Naive B cell (primary cell): ENCODE results near the gene TIFAB. TPM values are rescaled to one million over a fixed set of nuclear protein-coding genes. Genes with fewer than 3 reads are reported as not detected.

Source experiments
- ATAC-seq, 2 donors: fragments of 150-1000 bp; cut with Tn5 transposase; 2 replicates each; pipeline ENCODE4 v1.10.0; 2021; ENCODE audit warnings: low read depth in 2 of 2, mild to moderate bottlenecking in 2 of 2, moderate library complexity in 2 of 2
- DNase-seq: peaks from one replicate; pipeline ENCODE4 v3.0.0; 2022
- H3K27ac Mint-ChIP-seq, 6 donors: one replicate each; pipeline ENCODE4 v1.8.0; 2020 to 2022; ENCODE audit warnings: mild to moderate bottlenecking in 6 of 6, mixed read lengths in 6 of 6, moderate library complexity in 5 of 6, inconsistent platforms in 2 of 6
- H3K27me3 Mint-ChIP-seq, 3 donors: one replicate each; pipeline ENCODE4 v1.8.0; 2021 to 2022; ENCODE audit warnings: mixed read lengths in 3 of 3, mild to moderate bottlenecking in 1 of 3
- H3K36me3 Mint-ChIP-seq, 2 donors: one replicate each; pipeline ENCODE4 v1.8.0; 2020 to 2022; ENCODE audit warnings: mixed read lengths in 2 of 2, inconsistent platforms in 1 of 2, mild to moderate bottlenecking in 1 of 2
- H3K4me1 Mint-ChIP-seq, 3 donors: one replicate each; pipeline ENCODE4 v1.8.0; 2020 to 2022; ENCODE audit warnings: mixed read lengths in 3 of 3, inconsistent platforms in 1 of 3, mild to moderate bottlenecking in 1 of 3, moderate library complexity in 1 of 3
- H3K4me3 Mint-ChIP-seq, 8 donors: one replicate each; pipeline ENCODE4 v1.8.0; 2020 to 2022; ENCODE audit warnings: mild to moderate bottlenecking in 8 of 8, mixed read lengths in 8 of 8, moderate library complexity in 8 of 8, inconsistent platforms in 2 of 8
- H3K9me3 Mint-ChIP-seq, 7 donors: one replicate each; pipeline ENCODE4 v1.8.0; 2020 to 2022; ENCODE audit warnings: mixed read lengths in 7 of 7, mild to moderate bottlenecking in 5 of 7, inconsistent platforms in 2 of 7, moderate library complexity in 1 of 7
- polyA plus RNA-seq, 6 donors: library from polyadenylated mRNA; unstranded; fragments of 300-500 nt; fragmentation: Illumina TruSeq; gene quantifications; one replicate each; pipeline ENCODE4 v1.2.3, GENCODE V29; 2021; ENCODE audit warnings: low read depth in 6 of 6

The TIFAB gene
- polyA plus RNA-seq, 6 donors from 2014 or later = not detected

DNA sequence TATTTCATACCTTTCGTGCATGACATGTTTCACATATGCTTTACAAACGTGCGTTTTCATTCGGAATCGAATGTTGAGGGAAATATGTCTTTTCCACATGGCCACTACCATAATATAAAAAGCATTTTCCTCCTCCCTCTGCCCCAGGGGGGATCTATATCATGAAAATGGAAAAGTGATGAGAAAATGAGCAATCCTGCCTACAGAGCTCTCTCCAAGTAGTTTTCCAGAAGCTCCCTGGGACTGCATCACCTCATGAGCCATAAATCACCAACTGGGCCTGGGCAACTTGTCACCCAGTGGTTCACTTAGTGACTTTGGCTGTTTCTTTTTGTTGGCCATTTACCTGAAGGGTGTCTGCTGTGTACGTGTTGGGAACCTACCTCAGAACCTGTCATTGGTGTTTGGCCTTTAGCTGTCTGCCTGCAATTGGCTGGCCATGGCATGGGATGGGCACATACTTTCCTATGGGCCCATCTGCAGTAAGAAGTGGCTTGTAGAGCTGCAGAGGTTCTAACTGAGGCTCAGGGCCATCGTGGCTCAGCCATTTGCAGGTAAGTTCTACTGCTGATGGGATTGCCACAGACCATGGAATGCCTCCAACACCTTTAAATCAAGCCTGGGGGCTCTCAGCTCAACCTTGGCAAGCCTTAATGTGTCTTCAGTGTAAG, 9.5 kb upstream of the TIFAB start:
- Mint-ChIP-seq H3K4me1 (peaks cover 5 to 18% (median 13%) of the 10 kb centered on the region in 3 donors), H3K27me3 (peaks cover 29 to 50% (median 47%) of the 10 kb centered on the region in 3 donors), H3K27ac (no peak overlapping the region)

DNA sequence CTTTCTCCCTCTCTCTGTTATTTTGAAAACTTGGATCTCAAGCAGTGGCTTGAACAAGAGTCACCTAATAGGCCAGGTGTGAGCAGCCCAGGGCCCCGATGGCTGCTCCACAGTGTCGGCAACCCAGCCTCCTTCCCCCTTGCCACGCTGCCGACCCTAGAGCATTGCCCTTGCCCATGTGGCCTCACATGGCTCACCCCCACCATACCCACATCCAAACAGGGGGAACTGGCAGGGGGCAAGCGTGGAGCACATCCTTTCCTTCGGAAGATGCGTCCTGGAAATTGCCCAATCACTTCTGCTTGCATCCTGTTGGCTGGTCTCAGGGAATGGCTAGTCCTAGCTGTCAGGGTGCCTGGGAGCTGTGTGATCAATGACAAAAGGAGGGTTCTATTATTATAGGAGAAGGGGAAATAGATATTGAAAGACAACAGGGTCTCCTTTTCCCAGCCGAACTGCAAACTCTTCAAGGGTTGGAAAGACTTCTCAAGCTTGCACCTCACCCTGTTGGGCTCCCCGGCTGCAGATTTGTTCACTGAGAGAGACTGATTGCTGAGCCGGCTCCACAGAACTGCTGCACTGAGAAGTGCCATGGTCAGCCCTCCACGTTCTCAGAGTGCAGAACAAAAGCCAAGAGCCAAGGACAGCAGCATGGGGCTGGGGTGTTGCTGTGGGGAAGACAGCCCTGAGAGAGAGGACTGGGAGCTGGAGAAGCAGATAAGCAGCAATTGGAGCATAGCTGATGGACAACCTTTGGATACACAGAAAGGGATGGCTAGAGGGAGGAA, 8.3 kb upstream of the TIFAB start:
- ATAC-seq (no peak), DNase-seq (no peak)
- Mint-ChIP-seq H3K4me3 (no peak overlapping the region), H3K27me3 (peaks cover 22 to 43% (median 41%) of the 10 kb centered on the region in 3 donors), H3K36me3 (no peaks in the 10 kb centered on the region), H3K27ac (no peak overlapping the region), H3K4me1 (peaks cover 5 to 10% (median 6%) of the 10 kb centered on the region in 3 donors), H3K9me3 (no peaks in the 10 kb centered on the region)

More for the DNA sequence above, 9.5 kb upstream of the TIFAB start:
- Mint-ChIP-seq H3K9me3 (no peaks in the 10 kb centered on the region), H3K4me3 (no peak overlapping the region), H3K36me3 (no peaks in the 10 kb centered on the region)
- no peak for ATAC-seq
- DNase-seq = no peak

DNA sequence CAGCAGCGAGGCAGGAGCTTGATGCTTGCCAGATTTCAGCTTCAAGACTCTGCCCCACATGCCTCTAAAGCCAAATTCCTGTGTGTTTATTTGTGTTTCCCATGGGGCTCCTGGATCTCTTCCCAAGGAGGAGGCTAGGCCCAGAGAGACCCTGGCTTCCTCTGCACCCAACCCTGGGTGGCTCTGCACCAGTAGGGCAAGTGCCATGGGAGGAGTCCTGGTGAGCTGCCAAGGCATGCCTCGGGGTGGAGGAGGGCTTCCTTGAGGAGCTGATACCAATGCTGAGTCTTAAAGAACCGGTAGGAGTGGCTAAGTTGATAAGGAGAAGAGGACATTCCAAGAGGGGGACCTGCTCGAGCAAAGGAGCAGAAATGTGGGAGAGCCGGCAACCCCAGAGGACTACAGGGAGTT, 6.8 kb upstream of the TIFAB start:
- ATAC-seq (no peak), DNase-seq (no peak)
- Mint-ChIP-seq H3K4me1 (peaks cover 4 to 6% (median 5%) of the 10 kb centered on the region in 3 donors), H3K27ac (no peak overlapping the region), H3K27me3 (peaks cover 19 to 32% (median 28%) of the 10 kb centered on the region in 3 donors), H3K36me3 (no peaks in the 10 kb centered on the region), H3K4me3 (no peak overlapping the region), H3K9me3 (no peaks in the 10 kb centered on the region)

DNA sequence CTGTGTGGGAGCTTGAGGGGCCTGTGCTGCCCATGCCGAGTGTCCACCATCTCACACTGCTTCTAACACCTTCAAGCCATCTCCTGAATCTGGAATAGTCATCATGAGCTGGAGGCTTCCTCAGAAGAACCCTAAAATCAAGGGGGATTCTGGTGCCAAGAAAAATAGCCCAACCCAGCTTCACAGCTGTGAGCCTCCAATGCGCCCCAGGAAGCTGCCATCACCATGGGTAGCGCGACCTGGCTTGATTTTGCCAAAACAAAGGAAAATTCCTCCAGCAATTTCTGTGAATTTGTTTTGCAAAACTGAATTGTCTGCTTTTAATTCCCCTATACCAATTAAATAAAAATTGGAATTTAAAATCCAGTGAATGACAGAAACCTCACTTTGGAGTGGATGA, 6.2 kb upstream of the TIFAB start:
- no peaks in the 10 kb centered on the region for H3K9me3 Mint-ChIP-seq
- DNase-seq = no peak
- H3K4me1 Mint-ChIP-seq = peaks cover 4 to 6% (median 5%) of the 10 kb centered on the region in 3 donors
- ATAC-seq = no peak
- H3K4me3 Mint-ChIP-seq = no peak overlapping the region
- H3K36me3 Mint-ChIP-seq = no peaks in the 10 kb centered on the region
- H3K27me3 Mint-ChIP-seq = peaks cover 14 to 27% (median 22%) of the 10 kb centered on the region in 3 donors
- H3K27ac Mint-ChIP-seq = no peak overlapping the region

DNA sequence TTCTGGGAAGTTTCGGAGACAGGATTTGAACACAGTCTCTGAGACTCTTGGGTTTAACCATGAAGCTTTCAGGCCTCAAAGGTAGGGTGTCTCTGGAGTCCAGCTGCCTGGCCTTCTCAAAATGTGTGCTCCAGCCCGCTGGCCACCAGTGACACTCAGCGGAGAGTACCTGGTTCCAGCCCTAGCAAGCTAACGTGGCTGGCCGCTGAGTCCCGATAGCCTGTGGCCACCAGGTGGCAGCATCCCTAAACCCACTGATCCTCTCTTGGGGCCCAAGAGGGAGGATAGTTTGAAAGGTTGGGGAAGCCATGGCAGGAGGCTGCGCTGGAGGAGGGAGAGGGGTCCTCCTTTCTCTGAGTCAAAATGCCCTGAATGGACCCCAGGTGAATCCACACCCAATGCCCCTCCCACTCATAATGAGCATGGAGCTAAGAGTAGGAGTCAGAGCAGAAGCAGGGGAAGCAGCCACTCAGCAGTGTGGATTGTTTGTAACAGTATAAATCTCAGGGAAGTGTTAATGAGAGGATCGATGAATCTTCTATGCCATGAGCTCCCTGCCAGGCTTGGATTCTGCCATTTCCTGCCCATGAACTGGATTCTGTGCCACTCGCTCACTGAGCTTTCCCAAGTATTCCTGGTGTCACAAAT, 5.4 kb upstream of the TIFAB start:
- Mint-ChIP-seq H3K27ac (no peak overlapping the region), H3K4me1 (peaks cover 3 to 5% (median 4%) of the 10 kb centered on the region in 3 donors), H3K27me3 (peaks cover 13 to 25% (median 15%) of the 10 kb centered on the region in 3 donors), H3K9me3 (no peaks in the 10 kb centered on the region), H3K36me3 (no peaks in the 10 kb centered on the region), H3K4me3 (no peak overlapping the region)
- peak; percentile 48 to 65 for ATAC-seq
- DNase-seq = no peak

DNA sequence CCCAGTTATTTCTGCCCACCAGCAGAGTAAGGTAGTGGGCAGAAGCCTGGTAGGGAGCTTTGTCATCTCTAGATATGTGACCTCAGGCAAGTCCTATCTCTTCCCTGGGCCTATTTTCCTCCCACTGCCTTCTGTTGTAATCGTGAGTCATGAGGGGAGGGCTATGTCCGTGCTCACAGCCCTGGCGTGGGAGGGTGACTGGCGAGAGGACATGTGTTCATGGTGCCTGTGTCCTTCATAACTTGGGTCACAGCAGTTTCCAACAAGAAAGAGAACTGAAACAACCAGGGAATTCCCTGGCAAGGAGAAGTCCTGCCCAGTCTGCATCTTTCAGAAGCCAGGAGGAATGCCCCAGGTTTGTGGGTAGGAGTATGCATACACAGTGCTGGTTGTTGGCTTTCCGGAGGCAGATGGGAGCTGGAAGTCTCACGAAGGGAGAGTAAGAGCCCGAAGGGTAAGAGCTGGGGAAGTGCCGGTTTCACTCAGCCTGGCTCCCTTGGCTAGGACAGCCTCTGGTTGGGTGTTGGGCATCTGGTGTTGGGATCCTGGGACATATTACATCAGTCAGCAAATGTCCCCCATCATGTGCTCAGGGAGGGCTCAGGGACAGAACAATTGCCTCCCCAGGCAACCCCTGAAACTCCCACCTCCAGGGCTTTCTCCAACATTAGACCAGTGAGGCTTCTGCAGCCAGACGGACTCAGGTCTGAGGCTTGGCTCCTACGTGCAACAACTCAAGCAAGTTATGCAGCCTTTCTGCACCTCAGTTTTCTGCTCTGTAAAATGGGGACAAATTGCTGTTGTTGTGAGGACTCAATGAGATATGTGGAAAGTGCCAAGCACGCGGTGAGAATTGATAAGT, 4.3 kb upstream of the TIFAB start:
- no peak for DNase-seq
- peaks cover 9 to 25% (median 15%) of the 10 kb centered on the region in 3 donors for H3K27me3 Mint-ChIP-seq
- H3K27ac Mint-ChIP-seq = no peak overlapping the region
- ATAC-seq = no peak
- peaks cover 0 to 8% (median 6%) of the 10 kb centered on the region in 3 donors for H3K4me1 Mint-ChIP-seq
- H3K9me3 Mint-ChIP-seq = peaks cover 0 to 2% (median 0%) of the 10 kb centered on the region in 7 donors
- peak overlapping the region in 1 of 8 donors; percentile 15 for H3K4me3 Mint-ChIP-seq
- no peaks in the 10 kb centered on the region for H3K36me3 Mint-ChIP-seq

DNA sequence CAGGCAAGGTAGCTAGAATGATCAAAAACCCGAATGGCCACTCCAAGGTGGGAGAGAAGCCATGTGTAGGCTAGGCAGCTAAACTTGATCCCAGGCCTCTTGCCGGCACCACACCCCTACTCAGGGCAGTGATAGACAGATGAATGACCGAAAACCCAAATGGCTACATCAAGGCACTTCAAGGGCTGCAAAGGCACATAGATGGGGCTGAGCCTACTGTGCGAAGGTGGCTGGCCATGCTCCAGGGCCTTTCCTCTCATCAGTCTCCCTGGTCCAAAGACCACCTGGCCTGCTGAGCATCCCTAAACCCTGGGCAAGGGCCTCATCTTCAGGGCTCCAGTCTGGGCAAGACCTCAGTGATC, 3.7 kb upstream of the TIFAB start:
- no peak for ATAC-seq
- no peaks in the 10 kb centered on the region for H3K36me3 Mint-ChIP-seq
- H3K27me3 Mint-ChIP-seq = peaks cover 6 to 25% (median 15%) of the 10 kb centered on the region in 3 donors
- H3K4me1 Mint-ChIP-seq = peaks cover 2 to 8% (median 6%) of the 10 kb centered on the region in 3 donors
- H3K27ac Mint-ChIP-seq = no peak overlapping the region
- no peak for DNase-seq
- H3K9me3 Mint-ChIP-seq = peaks cover 0 to 2% (median 0%) of the 10 kb centered on the region in 7 donors
- no peak overlapping the region for H3K4me3 Mint-ChIP-seq

DNA sequence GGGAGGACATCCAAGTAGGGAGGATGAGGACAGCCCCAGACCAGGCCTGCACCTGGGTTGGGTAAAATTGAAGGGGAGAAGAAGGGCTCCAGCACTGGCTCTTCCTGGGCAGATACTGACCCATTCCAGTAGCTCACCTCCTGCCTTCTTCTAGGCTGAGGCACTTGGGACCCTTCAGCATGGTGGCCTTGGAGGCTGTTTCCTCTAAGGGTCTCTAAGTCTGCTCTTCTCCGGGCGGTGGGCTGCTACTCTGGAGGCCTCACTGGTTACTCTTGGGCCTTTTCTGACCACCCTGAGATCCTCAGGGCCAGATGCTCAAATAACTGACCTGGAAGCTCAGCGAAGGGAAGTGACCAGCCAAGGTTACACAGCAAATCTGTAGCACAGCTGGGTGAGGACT, 2.8 kb upstream of the TIFAB start:
- H3K9me3 Mint-ChIP-seq = peaks cover 0 to 2% (median 0%) of the 10 kb centered on the region in 7 donors
- no peaks in the 10 kb centered on the region for H3K36me3 Mint-ChIP-seq
- H3K4me3 Mint-ChIP-seq = no peak overlapping the region
- H3K27me3 Mint-ChIP-seq = peaks cover 7 to 18% (median 10%) of the 10 kb centered on the region in 3 donors
- DNase-seq (no peak), ATAC-seq (no peak)
- peak overlapping the region in 1 of 6 donors; percentile 73 for H3K27ac Mint-ChIP-seq
- H3K4me1 Mint-ChIP-seq = peaks cover 6 to 8% (median 6%) of the 10 kb centered on the region in 3 donors

DNA sequence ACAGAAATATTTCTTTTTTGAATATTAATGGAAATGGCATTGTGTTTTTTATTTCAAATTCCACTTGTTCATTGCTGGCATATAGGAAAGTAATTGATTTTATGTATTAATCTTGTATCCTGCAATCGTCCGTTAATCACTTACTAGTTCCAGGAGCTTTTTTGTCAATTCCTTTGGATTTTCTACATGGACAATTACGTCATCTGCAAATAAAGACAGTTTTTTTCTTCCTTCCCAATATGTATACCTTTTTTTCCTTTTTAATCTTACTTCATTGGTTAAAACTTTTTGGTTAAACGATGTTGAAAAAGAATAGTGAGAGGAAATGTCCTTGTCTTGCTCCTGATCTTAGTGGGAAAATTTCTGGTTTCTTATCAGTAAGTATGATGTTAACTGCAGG, 1.5 kb upstream of the TIFAB start:
- ATAC-seq (no peak), DNase-seq (no peak)
- peaks cover 3 to 8% (median 7%) of the 10 kb centered on the region in 3 donors for H3K27me3 Mint-ChIP-seq
- no peak overlapping the region for H3K4me3 Mint-ChIP-seq
- H3K36me3 Mint-ChIP-seq = no peaks in the 10 kb centered on the region
- no peak overlapping the region for H3K27ac Mint-ChIP-seq
- peaks cover 6 to 8% (median 6%) of the 10 kb centered on the region in 3 donors for H3K4me1 Mint-ChIP-seq
- H3K9me3 Mint-ChIP-seq = peaks cover 0 to 2% (median 0%) of the 10 kb centered on the region in 7 donors

DNA sequence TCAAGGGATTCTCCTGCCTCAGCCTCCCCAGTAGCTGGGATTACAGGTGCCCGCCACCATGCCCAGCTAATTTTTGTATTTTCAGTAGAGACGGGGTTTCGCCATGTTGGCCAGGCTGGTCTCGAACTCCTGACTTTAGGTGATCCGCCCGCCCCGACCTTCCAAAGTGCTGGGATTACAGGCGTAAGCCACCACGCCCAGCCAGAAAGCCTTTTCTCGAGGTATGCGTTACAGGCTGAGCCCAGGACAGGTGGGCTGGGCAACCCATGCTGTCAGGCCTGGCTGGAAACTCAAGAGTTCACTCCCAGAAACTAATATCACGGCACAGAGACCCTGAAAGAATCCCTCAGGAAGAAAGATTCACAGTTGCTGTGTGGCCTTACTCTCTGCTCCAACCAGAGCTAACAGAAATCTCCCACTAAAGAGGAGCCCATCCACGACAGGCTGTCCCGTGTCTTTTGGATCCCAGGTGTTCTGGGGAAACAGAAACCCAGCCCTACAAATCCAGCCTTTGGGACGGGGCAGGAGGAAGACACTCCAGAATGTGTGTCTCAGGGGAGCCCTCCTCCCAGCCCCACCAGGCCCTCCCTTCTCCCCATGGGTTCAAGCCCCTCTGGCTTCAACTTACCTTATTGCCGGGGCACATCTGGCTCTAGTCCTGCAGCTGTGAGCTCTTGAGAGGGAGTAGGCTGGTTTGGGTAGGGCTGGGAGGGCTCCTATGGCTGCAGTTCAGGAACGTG, 400 bp downstream of the TIFAB start:
- Mint-ChIP-seq H3K9me3 (peaks cover 0 to 2% (median 0%) of the 10 kb centered on the region in 7 donors), H3K27ac (peak overlapping the region in 1 of 6 donors; percentile 61), H3K36me3 (peaks cover 0 to 5% of the 10 kb centered on the region in 2 donors), H3K27me3 (peaks cover 7 to 15% (median 12%) of the 10 kb centered on the region in 3 donors), H3K4me1 (peaks cover 6 to 8% (median 7%) of the 10 kb centered on the region in 3 donors), H3K4me3 (no peak overlapping the region)
- ATAC-seq (no peak), DNase-seq (no peak)

DNA sequence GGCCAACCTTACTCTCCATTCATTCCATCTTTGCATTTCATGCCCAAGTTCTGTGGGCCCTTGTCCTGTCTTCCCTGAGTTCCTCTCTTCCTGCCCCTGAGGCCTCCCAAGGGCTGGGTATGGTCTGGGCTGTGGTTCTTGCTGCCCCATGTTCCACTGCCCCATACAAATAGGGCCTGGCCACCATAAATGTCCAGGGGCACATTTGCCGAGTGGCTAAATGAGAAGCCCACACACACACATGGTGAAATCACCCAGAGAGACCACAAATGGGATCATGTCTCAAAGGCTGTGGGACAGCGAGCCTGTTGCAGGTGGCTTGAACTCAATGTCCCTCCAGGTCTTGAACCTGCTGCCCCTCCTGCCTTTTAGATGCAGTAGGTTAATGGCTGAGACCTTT, 1.2 kb downstream of the TIFAB start:
- peaks cover 10 to 12% (median 12%) of the 10 kb centered on the region in 3 donors for H3K27me3 Mint-ChIP-seq
- DNase-seq (no peak), ATAC-seq (no peak)
- no peak overlapping the region for H3K27ac Mint-ChIP-seq
- H3K9me3 Mint-ChIP-seq = peaks cover 0 to 2% (median 0%) of the 10 kb centered on the region in 7 donors
- peaks cover 7 to 15% (median 11%) of the 10 kb centered on the region in 3 donors for H3K4me1 Mint-ChIP-seq
- no peak overlapping the region for H3K4me3 Mint-ChIP-seq
- H3K36me3 Mint-ChIP-seq = peaks cover 0 to 5% of the 10 kb centered on the region in 2 donors

DNA sequence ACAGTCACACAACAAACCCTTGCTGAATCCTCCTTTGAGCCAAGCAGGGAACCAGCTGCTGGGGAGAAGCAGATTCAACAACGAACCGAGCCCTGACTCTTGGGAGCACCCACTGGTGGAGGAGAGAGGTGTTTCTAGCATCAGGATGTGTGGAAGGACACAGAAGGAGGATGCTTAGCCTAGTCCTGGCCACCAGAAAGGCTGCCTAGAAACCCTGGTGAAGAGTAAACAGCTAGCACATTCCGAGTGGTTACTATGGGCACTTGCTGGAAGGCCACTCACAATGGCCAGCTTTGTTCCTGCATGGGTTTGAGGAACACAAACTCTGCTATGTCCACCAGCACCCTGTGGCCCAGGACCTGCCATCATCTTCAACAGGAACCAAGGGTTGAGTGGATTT, 1.8 kb downstream of the TIFAB start:
- H3K4me1 Mint-ChIP-seq = peaks cover 7 to 16% (median 11%) of the 10 kb centered on the region in 3 donors
- H3K27me3 Mint-ChIP-seq = peaks cover 12 to 14% (median 13%) of the 10 kb centered on the region in 3 donors
- H3K27ac Mint-ChIP-seq = no peak overlapping the region
- no peak overlapping the region for H3K4me3 Mint-ChIP-seq
- peaks cover 0 to 2% (median 0%) of the 10 kb centered on the region in 7 donors for H3K9me3 Mint-ChIP-seq
- DNase-seq (no peak), ATAC-seq (no peak)
- H3K36me3 Mint-ChIP-seq = peaks cover 0 to 5% of the 10 kb centered on the region in 2 donors
